ENCODE measurements around the gene SPTBN1.

Gene SPTBN1

GRCh38 chr2:54545702-54546450 lies 89.7 kb downstream of the SPTBN1 start:
- no peak for TF ChIP-seq POLR2A (IDR thresholded peaks at IDR 0.05; ENCODE audit: low read depth, low read length)
- FAIRE-seq (peak; percentile 80), DNase-seq (ENCODE audit: insufficient read length, low spot score) (no peak)

- peak; percentile 41 for FAIRE-seq
- no peak for DNase-seq (ENCODE audit: insufficient read length, low spot score)
- TF ChIP-seq POLR2A (IDR thresholded peaks at IDR 0.05; ENCODE audit: low read depth, low read length) = no peak
Observed at GRCh38 chr2:54546518-54546917, 90.4 kb downstream of the SPTBN1 start.

- DNase-seq (ENCODE audit: insufficient read length, low spot score) = no peak
- no peak for FAIRE-seq
- no peak for TF ChIP-seq POLR2A (IDR thresholded peaks at IDR 0.05; ENCODE audit: low read depth, low read length)
Observed at GRCh38 chr2:54546923-54547720, 91.0 kb downstream of the SPTBN1 start.

GRCh38 chr2:54549430-54549829 lies 93.3 kb downstream of the SPTBN1 start:
- no peak for FAIRE-seq
- no peak for TF ChIP-seq POLR2A (IDR thresholded peaks at IDR 0.05; ENCODE audit: low read depth, low read length)
- DNase-seq (ENCODE audit: insufficient read length, low spot score) = no peak

- no peak for DNase-seq (ENCODE audit: insufficient read length, low spot score)
- no peak for TF ChIP-seq POLR2A (IDR thresholded peaks at IDR 0.05; ENCODE audit: low read depth, low read length)
- no peak for FAIRE-seq
Observed at GRCh38 chr2:54549917-54550518, 93.9 kb downstream of the SPTBN1 start.

- no peak for FAIRE-seq
- no peak for TF ChIP-seq POLR2A (IDR thresholded peaks at IDR 0.05; ENCODE audit: low read depth, low read length)
- DNase-seq (ENCODE audit: insufficient read length, low spot score) = no peak
Observed at GRCh38 chr2:54550547-54550946, 94.4 kb downstream of the SPTBN1 start.

GRCh38 chr2:54551123-54551756 lies 95.1 kb downstream of the SPTBN1 start:
- FAIRE-seq = no peak
- DNase-seq (ENCODE audit: insufficient read length, low spot score) = no peak
- no peak for TF ChIP-seq POLR2A (IDR thresholded peaks at IDR 0.05; ENCODE audit: low read depth, low read length)

GRCh38 chr2:54553075-54553474 lies 96.9 kb downstream of the SPTBN1 start:
- DNase-seq (ENCODE audit: insufficient read length, low spot score) (no peak), FAIRE-seq (no peak)
- no peak for TF ChIP-seq POLR2A (IDR thresholded peaks at IDR 0.05; ENCODE audit: low read depth, low read length)

- FAIRE-seq (no peak), DNase-seq (ENCODE audit: insufficient read length, low spot score) (no peak)
- no peak for TF ChIP-seq POLR2A (IDR thresholded peaks at IDR 0.05; ENCODE audit: low read depth, low read length)
Observed at GRCh38 chr2:54553775-54554174, 97.6 kb downstream of the SPTBN1 start.

GRCh38 chr2:54555318-54555837 lies 99.3 kb downstream of the SPTBN1 start:
- no peak for DNase-seq (ENCODE audit: insufficient read length, low spot score)
- no peak for TF ChIP-seq POLR2A (IDR thresholded peaks at IDR 0.05; ENCODE audit: low read depth, low read length)
- FAIRE-seq = peak; percentile 75

GRCh38 chr2:54556621-54557121 lies 100.5 kb downstream of the SPTBN1 start:
- no peak for TF ChIP-seq POLR2A (IDR thresholded peaks at IDR 0.05; ENCODE audit: low read depth, low read length)
- FAIRE-seq (no peak), DNase-seq (ENCODE audit: insufficient read length, low spot score) (peak; percentile 51)

GRCh38 chr2:54557211-54557600 lies 101.1 kb downstream of the SPTBN1 start:
- TF ChIP-seq POLR2A (IDR thresholded peaks at IDR 0.05; ENCODE audit: low read depth, low read length) = no peak
- no peak for DNase-seq (ENCODE audit: insufficient read length, low spot score)
- FAIRE-seq = no peak

GRCh38 chr2:54557601-54558187 lies 101.6 kb downstream of the SPTBN1 start:
- DNase-seq (ENCODE audit: insufficient read length, low spot score) (no peak), FAIRE-seq (no peak)
- TF ChIP-seq POLR2A (IDR thresholded peaks at IDR 0.05; ENCODE audit: low read depth, low read length) = no peak

Measured in H54 (cell line).